ENCODE data around the gene CMTR2. TPM values are rescaled to one million over a fixed set of nuclear protein-coding genes. Genes with fewer than 3 reads are reported as not detected.

Gene CMTR2
- total and polyA plus RNA-seq, 2 of the 4 experiments (the other 2 are of a cell fraction): 10.6 to 21.9 TPM

DNA sequence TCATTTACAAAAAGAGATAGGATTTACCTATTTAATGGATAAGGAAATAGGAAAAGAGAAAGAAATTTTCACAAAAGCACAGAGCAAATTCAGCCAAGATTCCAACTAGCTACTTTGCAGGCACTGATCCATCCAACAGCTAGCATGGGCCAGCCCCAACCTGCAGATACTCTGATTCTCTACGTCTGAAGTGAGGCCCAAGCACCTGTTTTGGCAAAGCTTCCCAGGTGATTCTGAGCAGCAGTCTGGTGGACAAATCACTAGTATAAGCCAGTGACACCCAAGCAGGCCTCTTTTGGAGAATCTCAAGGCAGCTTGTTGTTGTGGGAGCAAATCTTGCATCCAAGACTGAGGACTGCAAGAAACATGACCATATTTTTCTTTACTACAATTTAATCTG, 48.4 kb upstream of the CMTR2 start:
- H3K4me3 ChIP-seq (ENCODE audit: insufficient read depth, low read depth, low read length): no peak overlapping the region
- no peak overlapping the region for H3K27ac ChIP-seq (ENCODE audit: insufficient read depth, low read length)
- H2AFZ ChIP-seq (replicated peaks; ENCODE audit: low read length, poor library complexity): no peak overlapping the region
- ChIA-PET CTCF (no interaction called here), POLR2A (ENCODE audit: unreplicated experiment) (no interaction called here)
- dilution Hi-C loops (cut with HindIII; ENCODE audit: low sequenced_read_pairs, unreplicated experiment): no loop called here
- H3K9me1 ChIP-seq (ENCODE audit: insufficient read depth, low read length): no peaks in the 10 kb centered on the region; the same call in 1 of the 2 replicates
- no peaks in the 10 kb centered on the region for H3K9me3 ChIP-seq (ENCODE audit: control insufficient read depth, insufficient read depth, low read length)
- no peak overlapping the region for H2BK20ac ChIP-seq (ENCODE audit: low read depth, low read length)
- no peak overlapping the region for H4K8ac ChIP-seq (ENCODE audit: low read depth in 2 of 2, low read length in 2 of 2)
- H2BK120ac ChIP-seq (ENCODE audit: low read depth, low read length): no peak overlapping the region
- H3K36me3 ChIP-seq (ENCODE audit: control insufficient read depth, insufficient read depth, low read length): no peaks in the 10 kb centered on the region
- no peak overlapping the region for H3K9ac ChIP-seq (ENCODE audit: low read depth, low read length)
- no peak overlapping the region for H2AK5ac ChIP-seq (ENCODE audit: low read depth, low read length)
- no peak overlapping the region for H4K91ac ChIP-seq (ENCODE audit: insufficient read depth, low read depth, low read length)
- no peak overlapping the region for H3K4ac ChIP-seq (ENCODE audit: low read depth, low read length)
- no peak overlapping the region for H2BK5ac ChIP-seq (ENCODE audit: low read depth, low read length, poor library complexity, severe bottlenecking)
- DNase-seq (no peak), ATAC-seq (ENCODE audit: low read depth) (no peak)
- no peak overlapping the region for H2BK15ac ChIP-seq (ENCODE audit: low read depth, low read length)
- no peak overlapping the region for H4K5ac ChIP-seq (ENCODE audit: low read depth, low read length)
- H3K4me1 ChIP-seq (ENCODE audit: control insufficient read depth, insufficient read depth, low read length): no peaks in the 10 kb centered on the region
- no peak overlapping the region for H3K56ac ChIP-seq (ENCODE audit: extremely low read depth, insufficient read depth, low read length)
- no peak overlapping the region for H3K18ac ChIP-seq (ENCODE audit: low read depth, low read length)
- no peaks in the 10 kb centered on the region for H3K27me3 ChIP-seq (ENCODE audit: control insufficient read depth, insufficient read depth, low read length)
- no CpG with 5 or more reads among the region's 1 CpG for WGBS, 2 experiments (ENCODE audit: extremely low coverage in 2 of 2, insufficient read length in 1 of 2)
- H3K79me1 ChIP-seq (ENCODE audit: low read depth in 1 of 2, low read length in 2 of 2): no peaks in the 10 kb centered on the region
- intact Hi-C loops (cut with micrococcal nuclease): no loop called here
- no peak overlapping the region for H3K14ac ChIP-seq (replicated peaks; ENCODE audit: low read depth, low read length)
- H4K20me1 ChIP-seq (ENCODE audit: insufficient read depth, low read length): no peaks in the 10 kb centered on the region
- H3K4me2 ChIP-seq (ENCODE audit: low read depth, low read length): no peak overlapping the region
- H3K23ac ChIP-seq (ENCODE audit: low read depth, low read length): no peak overlapping the region
- TF ChIP-seq RAD21 (IDR thresholded peaks at IDR 0.05; ENCODE audit: low read length) (no peak), CEBPB (IDR thresholded peaks at IDR 0.05; ENCODE audit: low read depth, low read length) (no peak), FOS (IDR thresholded peaks at IDR 0.05; ENCODE audit: low read depth, low read length) (no peak), MXI1 (IDR thresholded peaks at IDR 0.05; ENCODE audit: borderline replicate concordance, low read depth, low read length) (no peak), POLR2A (IDR thresholded peaks at IDR 0.05; ENCODE audit: low read depth, low read length) (no peak), MAZ (IDR thresholded peaks at IDR 0.05; ENCODE audit: borderline replicate concordance, low read depth, low read length) (no peak), BHLHE40 (IDR thresholded peaks at IDR 0.05; ENCODE audit: low read depth, low read length) (no peak), RCOR1 (IDR thresholded peaks at IDR 0.05; ENCODE audit: insufficient replicate concordance, low read length) (no peak), NFE2L2 (IDR thresholded peaks at IDR 0.05; ENCODE audit: low read depth, low read length) (no peak), SMC3 (IDR thresholded peaks at IDR 0.05; ENCODE audit: low read depth, low read length) (no peak), CHD1 (IDR thresholded peaks at IDR 0.05; ENCODE audit: low read depth, low read length) (no peak), USF2 (IDR thresholded peaks at IDR 0.05; ENCODE audit: low read depth, low read length) (no peak), RFX5 (IDR thresholded peaks at IDR 0.05; ENCODE audit: low read depth, low read length) (no peak), MAFK (IDR thresholded peaks at IDR 0.05; ENCODE audit: low read depth, low read length) (no peak)
- TF ChIP-seq, protein P1, sequence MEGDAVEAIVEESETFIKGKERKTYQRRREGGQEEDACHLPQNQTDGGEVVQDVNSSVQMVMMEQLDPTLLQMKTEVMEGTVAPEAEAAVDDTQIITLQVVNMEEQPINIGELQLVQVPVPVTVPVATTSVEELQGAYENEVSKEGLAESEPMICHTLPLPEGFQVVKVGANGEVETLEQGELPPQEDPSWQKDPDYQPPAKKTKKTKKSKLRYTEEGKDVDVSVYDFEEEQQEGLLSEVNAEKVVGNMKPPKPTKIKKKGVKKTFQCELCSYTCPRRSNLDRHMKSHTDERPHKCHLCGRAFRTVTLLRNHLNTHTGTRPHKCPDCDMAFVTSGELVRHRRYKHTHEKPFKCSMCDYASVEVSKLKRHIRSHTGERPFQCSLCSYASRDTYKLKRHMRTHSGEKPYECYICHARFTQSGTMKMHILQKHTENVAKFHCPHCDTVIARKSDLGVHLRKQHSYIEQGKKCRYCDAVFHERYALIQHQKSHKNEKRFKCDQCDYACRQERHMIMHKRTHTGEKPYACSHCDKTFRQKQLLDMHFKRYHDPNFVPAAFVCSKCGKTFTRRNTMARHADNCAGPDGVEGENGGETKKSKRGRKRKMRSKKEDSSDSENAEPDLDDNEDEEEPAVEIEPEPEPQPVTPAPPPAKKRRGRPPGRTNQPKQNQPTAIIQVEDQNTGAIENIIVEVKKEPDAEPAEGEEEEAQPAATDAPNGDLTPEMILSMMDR (conservative IDR thresholded peaks at IDR 0.05; ENCODE audit: low read depth, low read length): no peak
- TF ChIP-seq, protein P2, sequence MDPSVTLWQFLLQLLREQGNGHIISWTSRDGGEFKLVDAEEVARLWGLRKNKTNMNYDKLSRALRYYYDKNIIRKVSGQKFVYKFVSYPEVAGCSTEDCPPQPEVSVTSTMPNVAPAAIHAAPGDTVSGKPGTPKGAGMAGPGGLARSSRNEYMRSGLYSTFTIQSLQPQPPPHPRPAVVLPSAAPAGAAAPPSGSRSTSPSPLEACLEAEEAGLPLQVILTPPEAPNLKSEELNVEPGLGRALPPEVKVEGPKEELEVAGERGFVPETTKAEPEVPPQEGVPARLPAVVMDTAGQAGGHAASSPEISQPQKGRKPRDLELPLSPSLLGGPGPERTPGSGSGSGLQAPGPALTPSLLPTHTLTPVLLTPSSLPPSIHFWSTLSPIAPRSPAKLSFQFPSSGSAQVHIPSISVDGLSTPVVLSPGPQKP (IDR thresholded peaks at IDR 0.05; ENCODE audit: borderline replicate concordance, low read depth, low read length): no peak
- BruUV-seq (replicated peaks): no TSS peak
- no peak overlapping the region for H2AK9ac ChIP-seq (replicated peaks; ENCODE audit: low read depth, low read length, poor library complexity)
- in situ Hi-C loops (cut with MboI; ENCODE audit: low sequenced_read_pairs): no loop called here
